Neuronal stem cell (in vitro differentiated cells): Measurements from ENCODE around the gene KANSL1.

Experiments used
- DNase-seq: peaks from one replicate; pipeline ENCODE4 v3.0.0-alpha.2; 2013; ENCODE audit warnings: low spot score
- H2AFZ ChIP-seq: one replicate; pipeline ENCODE4 v1.6.1; 2013; ENCODE audit warnings: mild to moderate bottlenecking, low read length, inconsistent platforms
- H2AK5ac ChIP-seq: 2 replicates; pipeline ENCODE4 v1.6.1; 2013; ENCODE audit warnings: low read depth, mild to moderate bottlenecking, inconsistent platforms, low read length, moderate library complexity, mixed read lengths
- H2BK120ac ChIP-seq: 2 replicates; pipeline ENCODE4 v1.6.1; 2013; ENCODE audit warnings: low read depth, mild to moderate bottlenecking, inconsistent platforms, low read length, moderate library complexity, mixed read lengths
- H2BK12ac ChIP-seq: one replicate; pipeline ENCODE4 v1.6.1; 2013; ENCODE audit warnings: low read length, inconsistent platforms
- H2BK15ac ChIP-seq: 2 replicates; pipeline ENCODE4 v1.6.1; 2013; ENCODE audit warnings: mild to moderate bottlenecking, low read length, inconsistent platforms, mixed read lengths
- H2BK5ac ChIP-seq: one replicate; pipeline ENCODE4 v1.6.1; 2013; ENCODE audit warnings: inconsistent platforms, mild to moderate bottlenecking, low read length, moderate library complexity
- H3K14ac ChIP-seq: one replicate; pipeline ENCODE4 v1.6.1; 2013; ENCODE audit warnings: low read length, inconsistent platforms
- H3K18ac ChIP-seq: 2 replicates; pipeline ENCODE4 v1.6.1; 2013; ENCODE audit warnings: low read length, inconsistent platforms
- H3K23ac ChIP-seq: 2 replicates; pipeline ENCODE4 v1.6.1; 2013; ENCODE audit warnings: low read depth, mild to moderate bottlenecking, mixed read lengths, low read length, inconsistent platforms; ENCODE audit not compliant: poor library complexity
- H3K27ac ChIP-seq: replicated peaks from 3 replicates; pipeline ENCODE4 v1.5.1; 2013; ENCODE audit warnings: low read length, inconsistent platforms
- H3K27me3 ChIP-seq, 3 experiments: 2 replicates each; pipeline ENCODE4 v1.6.1; 2013; ENCODE audit warnings: low read length in 3 of 3, mild to moderate bottlenecking in 2 of 3, inconsistent platforms in 1 of 3, low read depth in 1 of 3, mixed read lengths in 1 of 3, moderate library complexity in 1 of 3; ENCODE audit not compliant: control insufficient read depth in 3 of 3, insufficient read depth in 3 of 3
- H3K36me3 ChIP-seq, 2 donors: replicated peaks in 1 of 2; 2 replicates each; pipeline ENCODE4 v1.6.1; 2013; ENCODE audit warnings: low read length in 2 of 2; ENCODE audit not compliant: control insufficient read depth in 2 of 2, insufficient read depth in 2 of 2
- H3K4ac ChIP-seq: 2 replicates; pipeline ENCODE4 v1.6.1; 2013; ENCODE audit warnings: inconsistent platforms, mild to moderate bottlenecking, low read length, moderate library complexity
- H3K4me1 ChIP-seq, 2 donors: 1 replicate in 1 of 2; 2 replicates in 1 of 2; pipeline ENCODE4 v1.6.1; 2013; ENCODE audit warnings: low read length in 2 of 2, low read depth in 1 of 2; ENCODE audit not compliant: control insufficient read depth in 2 of 2, insufficient read depth in 1 of 2
- H3K4me2 ChIP-seq: one replicate; pipeline ENCODE4 v1.6.1; 2013; ENCODE audit warnings: mild to moderate bottlenecking, low read length, inconsistent platforms; ENCODE audit not compliant: insufficient read depth, poor library complexity, severe bottlenecking
- H3K4me3 ChIP-seq, 2 donors: 2 replicates each; pipeline ENCODE4 v1.5.1; 2013; ENCODE audit warnings: low read length in 2 of 2, mild to moderate bottlenecking in 2 of 2, inconsistent platforms in 1 of 2, moderate library complexity in 1 of 2
- H3K79me1 ChIP-seq: one replicate; pipeline ENCODE4 v1.6.1; 2013; ENCODE audit warnings: low read depth, mild to moderate bottlenecking, inconsistent platforms, low read length, moderate library complexity
- H3K9ac ChIP-seq: one replicate; pipeline ENCODE4 v1.6.1; 2013; ENCODE audit warnings: mild to moderate bottlenecking, low read depth, low read length, inconsistent platforms; ENCODE audit not compliant: poor library complexity
- H3K9me3 ChIP-seq, 2 donors: replicated peaks in 1 of 2; 2 replicates each; pipeline versions ENCODE3 to v1.6.1; 2013; ENCODE audit warnings: low read length in 2 of 2, mild to moderate bottlenecking in 2 of 2, inconsistent platforms in 1 of 2, low read depth in 1 of 2, mixed read lengths in 1 of 2, moderate library complexity in 1 of 2; ENCODE audit not compliant: control insufficient read depth in 2 of 2, insufficient read depth in 1 of 2
- H4K8ac ChIP-seq: one replicate; pipeline ENCODE4 v1.6.1; 2013; ENCODE audit warnings: low read depth, mild to moderate bottlenecking, inconsistent platforms, low read length, moderate library complexity
- H4K91ac ChIP-seq: one replicate; pipeline ENCODE4 v1.6.1; 2013; ENCODE audit warnings: low read length, low read depth, mild to moderate bottlenecking, inconsistent platforms; ENCODE audit not compliant: poor library complexity
- WGBS, 2 donors: extraction: QIAGEN DNeasy Blood & Tissue Kit; methylation state at CpG; one replicate each; pipeline ENCODE4 v1.1.7; 2013; ENCODE audit warnings: missing lambda C conversion rate in 2 of 2, mixed read lengths in 1 of 2; ENCODE audit not compliant: insufficient read length in 2 of 2, insufficient replicate concordance in 1 of 2; ENCODE audit errors: extremely low coverage in 2 of 2; 5-methylcytosine and 5-hydroxymethylcytosine counted together

The KANSL1 gene

GRCh38 chr17:46001390-46002310 is 191.6 kb downstream of the KANSL1 start:
- no peak overlapping the region for H2BK120ac ChIP-seq
- peak overlapping the region; percentile 1 for H2AFZ ChIP-seq
- H3K36me3 ChIP-seq = no peaks in the 10 kb centered on the region
- no peak overlapping the region for H3K23ac ChIP-seq
- peak overlapping the region; percentile 98 for H2BK12ac ChIP-seq
- H3K27ac ChIP-seq = no peak overlapping the region
- no peak overlapping the region for H4K91ac ChIP-seq
- H3K9ac ChIP-seq = no peak overlapping the region
- H4K8ac ChIP-seq = peak overlapping the region; percentile 65
- peak overlapping the region; percentile 99 for H2AK5ac ChIP-seq
- H3K4me2 ChIP-seq = no peak overlapping the region
- H2BK5ac ChIP-seq = no peak overlapping the region
- H3K27me3 ChIP-seq = peaks cover 0 to 10% (median 0%) of the 10 kb centered on the region in 3 experiments
- no peaks in the 10 kb centered on the region for H3K9me3 ChIP-seq
- H3K4ac ChIP-seq = peak overlapping the region; percentile 53
- H3K18ac ChIP-seq = peak overlapping the region; percentile 64
- H2BK15ac ChIP-seq = peak overlapping the region; percentile 89
- H3K79me1 ChIP-seq = peaks cover 1% of the 10 kb centered on the region
- no peak overlapping the region for H3K4me3 ChIP-seq
- H3K4me1 ChIP-seq = no peaks in the 10 kb centered on the region
- WGBS, 2 donors = no CpG with 5 or more reads among the region's 13 CpGs
- DNase-seq = no peak
- no peak overlapping the region for H3K14ac ChIP-seq

DNA sequence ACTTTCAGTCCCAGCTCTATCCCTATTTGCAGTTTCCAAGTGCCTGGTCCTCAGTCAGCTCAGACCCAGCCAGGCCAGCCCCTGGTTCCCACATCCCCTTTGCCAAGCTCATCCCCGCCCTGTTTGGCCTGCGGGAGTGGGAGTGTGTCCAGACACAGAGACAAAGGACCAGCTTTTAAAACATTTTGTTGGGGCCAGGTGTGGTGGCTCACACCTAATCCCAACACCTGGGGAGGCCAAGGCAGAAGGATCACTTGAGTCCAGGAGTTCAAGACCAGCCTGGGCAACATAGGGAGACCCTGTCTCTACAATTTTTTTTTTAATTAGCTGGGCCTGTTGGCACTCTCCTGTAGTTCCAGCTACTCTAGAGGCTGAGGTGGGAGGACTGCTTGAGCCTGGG is 192.5 kb downstream of the KANSL1 start:
- H2AK5ac ChIP-seq = no peak overlapping the region
- H3K9me3 ChIP-seq = no peaks in the 10 kb centered on the region
- no peak overlapping the region for H2BK12ac ChIP-seq
- H3K4me2 ChIP-seq = no peak overlapping the region
- no peak overlapping the region for H3K4me3 ChIP-seq
- H3K23ac ChIP-seq = no peak overlapping the region
- no peaks in the 10 kb centered on the region for H3K4me1 ChIP-seq
- no peak overlapping the region for H4K8ac ChIP-seq
- no peak overlapping the region for H3K9ac ChIP-seq
- no peak overlapping the region for H2BK15ac ChIP-seq
- H3K27me3 ChIP-seq = peaks cover 0 to 12% (median 0%) of the 10 kb centered on the region in 3 experiments
- H3K27ac ChIP-seq = no peak overlapping the region
- no peak overlapping the region for H3K18ac ChIP-seq
- H2AFZ ChIP-seq = no peak overlapping the region
- DNase-seq = no peak
- H3K14ac ChIP-seq = no peak overlapping the region
- peak overlapping the region; percentile 87 for H2BK120ac ChIP-seq
- H3K4ac ChIP-seq = no peak overlapping the region
- no peaks in the 10 kb centered on the region for H3K36me3 ChIP-seq
- no peak overlapping the region for H2BK5ac ChIP-seq
- peaks cover 1% of the 10 kb centered on the region for H3K79me1 ChIP-seq
- H4K91ac ChIP-seq = no peak overlapping the region
- no CpG with 5 or more reads among the region's 2 CpGs for WGBS, 2 donors

DNA sequence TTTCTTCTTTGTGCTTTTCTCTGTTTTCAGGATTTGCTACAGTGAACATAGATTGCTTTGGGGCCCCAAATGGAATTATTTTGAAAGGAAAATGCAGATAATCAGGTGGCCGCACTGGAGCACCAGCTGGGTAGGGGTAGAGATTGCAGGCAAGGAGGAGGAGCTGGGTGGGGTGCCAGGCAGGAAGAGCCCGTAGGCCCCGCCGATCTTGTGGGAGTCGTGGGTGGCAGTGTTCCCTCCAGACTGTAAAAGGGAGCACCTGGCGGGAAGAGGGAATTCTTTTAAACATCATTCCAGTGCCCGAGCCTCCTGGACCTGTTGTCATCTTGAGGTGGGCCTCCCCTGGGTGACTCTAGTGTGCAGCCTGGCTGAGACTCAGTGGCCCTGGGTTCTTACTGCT is 192.9 kb downstream of the KANSL1 start:
- Histone ChIP-seq H3K4me2 (no peak overlapping the region), H3K9ac (no peak overlapping the region), H3K27me3 (peaks cover 0 to 12% (median 0%) of the 10 kb centered on the region in 3 experiments), H2BK15ac (no peak overlapping the region), H3K4me3 (no peak overlapping the region), H3K27ac (no peak overlapping the region), H2AFZ (peak overlapping the region; percentile 4), H3K4me1 (no peaks in the 10 kb centered on the region), H3K23ac (no peak overlapping the region), H4K8ac (no peak overlapping the region), H3K79me1 (peaks cover 1% of the 10 kb centered on the region), H4K91ac (no peak overlapping the region), H2BK120ac (peak overlapping the region; percentile 87), H3K9me3 (no peaks in the 10 kb centered on the region), H2BK5ac (no peak overlapping the region), H2AK5ac (no peak overlapping the region), H3K14ac (no peak overlapping the region), H3K4ac (no peak overlapping the region), H3K18ac (no peak overlapping the region), H2BK12ac (no peak overlapping the region), H3K36me3 (no peaks in the 10 kb centered on the region)
- no CpG with 5 or more reads among the region's 7 CpGs for WGBS, 2 donors
- DNase-seq = no peak

GRCh38 chr17:45999900-46000290 is 193.3 kb downstream of the KANSL1 start:
- no peak overlapping the region for H3K4me2 ChIP-seq
- H3K9me3 ChIP-seq = no peaks in the 10 kb centered on the region
- H3K79me1 ChIP-seq = peaks cover 1% of the 10 kb centered on the region
- H2BK120ac ChIP-seq = no peak overlapping the region
- H3K23ac ChIP-seq = no peak overlapping the region
- H4K8ac ChIP-seq = no peak overlapping the region
- H2BK5ac ChIP-seq = no peak overlapping the region
- no peak overlapping the region for H2BK15ac ChIP-seq
- no peak overlapping the region for H3K27ac ChIP-seq
- H2AFZ ChIP-seq = peak overlapping the region; percentile 4
- no peak overlapping the region for H3K4me3 ChIP-seq
- H2BK12ac ChIP-seq = no peak overlapping the region
- no peak for DNase-seq
- no peak overlapping the region for H4K91ac ChIP-seq
- peaks cover 0 to 12% (median 0%) of the 10 kb centered on the region in 3 experiments for H3K27me3 ChIP-seq
- no CpG with 5 or more reads among the region's 9 CpGs for WGBS, 2 donors
- no peak overlapping the region for H3K4ac ChIP-seq
- H3K9ac ChIP-seq = no peak overlapping the region
- no peaks in the 10 kb centered on the region for H3K36me3 ChIP-seq
- no peak overlapping the region for H3K14ac ChIP-seq
- H3K18ac ChIP-seq = no peak overlapping the region
- H3K4me1 ChIP-seq = no peaks in the 10 kb centered on the region
- no peak overlapping the region for H2AK5ac ChIP-seq
